ENCODE data around the gene TAF9B.

- TF ChIP-seq, protein P1, sequence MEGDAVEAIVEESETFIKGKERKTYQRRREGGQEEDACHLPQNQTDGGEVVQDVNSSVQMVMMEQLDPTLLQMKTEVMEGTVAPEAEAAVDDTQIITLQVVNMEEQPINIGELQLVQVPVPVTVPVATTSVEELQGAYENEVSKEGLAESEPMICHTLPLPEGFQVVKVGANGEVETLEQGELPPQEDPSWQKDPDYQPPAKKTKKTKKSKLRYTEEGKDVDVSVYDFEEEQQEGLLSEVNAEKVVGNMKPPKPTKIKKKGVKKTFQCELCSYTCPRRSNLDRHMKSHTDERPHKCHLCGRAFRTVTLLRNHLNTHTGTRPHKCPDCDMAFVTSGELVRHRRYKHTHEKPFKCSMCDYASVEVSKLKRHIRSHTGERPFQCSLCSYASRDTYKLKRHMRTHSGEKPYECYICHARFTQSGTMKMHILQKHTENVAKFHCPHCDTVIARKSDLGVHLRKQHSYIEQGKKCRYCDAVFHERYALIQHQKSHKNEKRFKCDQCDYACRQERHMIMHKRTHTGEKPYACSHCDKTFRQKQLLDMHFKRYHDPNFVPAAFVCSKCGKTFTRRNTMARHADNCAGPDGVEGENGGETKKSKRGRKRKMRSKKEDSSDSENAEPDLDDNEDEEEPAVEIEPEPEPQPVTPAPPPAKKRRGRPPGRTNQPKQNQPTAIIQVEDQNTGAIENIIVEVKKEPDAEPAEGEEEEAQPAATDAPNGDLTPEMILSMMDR (IDR thresholded peaks at IDR 0.05): no peak
- no peak for TF ChIP-seq EZH2 (IDR thresholded peaks at IDR 0.05; ENCODE audit: borderline replicate concordance, insufficient read depth, low read depth, low read length, poor library complexity, severe bottlenecking)
These were observed 41.9 kb upstream of the TAF9B start for GRCh38 chrX:78181307-78181706.
